Measurements from ENCODE around the gene DHX36. TPM values are rescaled to one million over a fixed set of nuclear protein-coding genes. Genes with fewer than 3 reads are reported as not detected.

DHX36 gene
- total and polyA plus RNA-seq, 10 of the 15 experiments (the other 5 are each of a cell fraction or from before 2014, with no cell fraction given) = 16.2 to 70.5 (median 41.6) TPM

- TF ChIP-seq NR2C2 (IDR thresholded peaks at IDR 0.05; ENCODE audit: borderline replicate concordance, control insufficient read depth, insufficient read length, low read depth) = no peak
- peak; percentile 43; the same call in 1 of the 2 replicates for TF ChIP-seq NKRF (conservative IDR thresholded peaks at IDR 0.05)
- TF ChIP-seq SKIL (IDR thresholded peaks at IDR 0.05; ENCODE audit: low read depth, poor library complexity, severe bottlenecking) = no peak
- no peak for TF ChIP-seq ZBTB33 (IDR thresholded peaks at IDR 0.05)
- TF ChIP-seq ZNF592 (IDR thresholded peaks at IDR 0.05) = no peak; the same call in 1 of the 2 replicates
- peak; percentile 68 for TF ChIP-seq PML (IDR thresholded peaks at IDR 0.05; ENCODE audit: low read length)
- TF ChIP-seq IKZF2 (IDR thresholded peaks at IDR 0.05) = no peak; a peak in 1 of 4 replicates
- peak; percentile 56; the same call in 1 of the 2 replicates for TF ChIP-seq PAX5 (IDR thresholded peaks at IDR 0.05; ENCODE audit: borderline replicate concordance, low read depth, low read length)
Measured at GRCh38 chr3:154323891-154324738, at the start of gene DHX36 (continued).
